Neural progenitor cell (in vitro differentiated cells): Measurements from ENCODE around the gene RASA1.

Experiments used
- CTCF ChIP-seq: fragments of 200-600 bp; sonication (generic); IDR thresholded peaks from 2 replicates; pipeline ENCODE4 v1.5.1; 2017; ENCODE audit warnings: antibody characterized with exemption, mild to moderate bottlenecking
- EZH2 ChIP-seq: fragments of 200-600 bp; sonication (generic); IDR thresholded peaks from 2 replicates; pipeline ENCODE4 v1.6.1; 2017; ENCODE audit warnings: antibody characterized with exemption, mild to moderate bottlenecking, moderate library complexity
- EZH2phosphoT487 ChIP-seq: fragments of 200-600 bp; sonication (generic); IDR thresholded peaks from 2 replicates; pipeline ENCODE4 v1.6.1; 2017; ENCODE audit warnings: antibody characterized with exemption

- TF ChIP-seq CTCF: no peak
- TF ChIP-seq EZH2phosphoT487: no peak
- no peak for TF ChIP-seq EZH2
Observed at GRCh38 chr5:87300744-87301143, 33.1 kb downstream of the RASA1 start.
